ENCODE results near the gene MTCL1.

The MTCL1 gene

GRCh38 chr18:8713691-8714090 is 8.3 kb downstream of the MTCL1 start:
- DNase-seq (ENCODE audit: low read depth in 2 of 2): no peak

DNA sequence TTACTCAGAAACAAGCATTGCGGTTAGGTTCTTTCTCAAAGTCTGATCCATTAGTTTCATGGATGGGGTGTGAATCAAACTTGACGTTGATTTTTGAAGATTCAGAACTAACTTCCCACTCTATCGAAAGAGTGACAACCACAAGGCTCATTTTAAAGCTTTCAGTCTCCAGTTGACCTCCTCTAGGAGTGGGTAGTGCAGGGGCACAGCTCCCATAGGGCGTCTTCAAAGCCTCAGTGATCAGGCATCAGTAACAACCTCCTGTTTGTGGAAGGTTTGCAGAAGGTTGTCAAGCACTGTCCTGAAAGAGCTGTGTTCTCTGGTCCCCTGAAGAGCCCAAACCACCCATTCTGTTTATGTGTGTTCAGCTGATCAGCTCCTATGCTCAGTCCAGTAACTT is 10.2 kb downstream of the MTCL1 start:
- no peak for DNase-seq (ENCODE audit: low read depth in 2 of 2)

DNA sequence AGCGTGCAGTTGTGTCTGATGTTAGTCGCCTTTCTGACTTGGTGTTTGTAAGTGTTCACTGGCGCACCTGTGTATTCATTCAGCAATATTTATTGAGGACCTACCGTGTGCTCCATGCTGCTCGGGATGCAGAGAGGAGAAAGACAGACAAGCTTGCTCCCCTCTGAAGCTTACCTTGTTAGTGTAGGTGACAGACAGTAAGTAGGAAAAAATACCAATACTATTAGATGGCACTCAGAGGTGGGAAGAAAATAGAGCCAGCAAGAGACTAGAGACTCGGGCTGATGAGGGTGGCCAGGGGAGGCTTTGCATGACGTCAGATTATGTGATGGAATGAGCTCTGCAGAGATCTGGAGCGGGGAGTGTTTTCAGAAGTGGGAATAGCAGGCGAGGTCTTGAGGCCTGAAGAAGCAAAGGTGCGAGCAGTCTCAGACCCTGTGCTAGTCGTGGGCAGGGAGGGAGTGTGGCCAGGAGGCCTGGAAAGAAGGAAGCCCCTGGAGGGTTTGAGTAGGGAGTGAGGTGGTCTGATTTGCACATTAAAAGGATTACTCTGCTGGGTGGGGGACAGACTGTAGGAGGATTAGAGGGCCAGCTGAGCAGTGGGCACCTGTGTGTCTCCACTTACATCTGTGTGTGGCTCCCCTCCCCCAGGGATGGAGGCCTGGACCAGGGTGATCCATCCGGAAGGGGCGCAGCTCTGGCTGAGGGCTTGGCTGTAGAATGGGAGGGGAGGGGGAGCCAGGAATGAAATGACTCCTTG is 11.8 kb downstream of the MTCL1 start:
- no peak for DNase-seq (ENCODE audit: low read depth in 2 of 2)

GRCh38 chr18:8718401-8718913 is 13.1 kb downstream of the MTCL1 start:
- DNase-seq (ENCODE audit: low read depth in 2 of 2): no peak

DNA sequence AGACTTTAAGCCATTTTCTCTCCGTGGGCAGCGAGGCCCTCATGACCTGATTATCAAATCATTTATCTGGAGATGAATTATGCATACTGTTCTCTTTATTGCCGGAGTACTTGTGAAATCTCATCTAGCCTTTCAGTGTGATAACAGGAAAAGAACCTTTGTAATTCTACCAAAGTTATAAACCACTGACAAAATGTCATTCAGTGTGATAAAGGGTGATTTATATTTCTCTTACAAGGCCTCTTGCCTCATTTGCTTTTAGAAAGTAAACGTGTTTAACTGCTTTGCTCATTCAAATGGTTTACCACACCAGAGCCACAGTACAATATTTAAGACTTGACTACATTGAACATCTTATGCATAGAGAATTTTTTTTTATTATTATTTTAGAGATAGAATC is 13.8 kb downstream of the MTCL1 start:
- DNase-seq (ENCODE audit: low read depth in 2 of 2): no peak

DNA sequence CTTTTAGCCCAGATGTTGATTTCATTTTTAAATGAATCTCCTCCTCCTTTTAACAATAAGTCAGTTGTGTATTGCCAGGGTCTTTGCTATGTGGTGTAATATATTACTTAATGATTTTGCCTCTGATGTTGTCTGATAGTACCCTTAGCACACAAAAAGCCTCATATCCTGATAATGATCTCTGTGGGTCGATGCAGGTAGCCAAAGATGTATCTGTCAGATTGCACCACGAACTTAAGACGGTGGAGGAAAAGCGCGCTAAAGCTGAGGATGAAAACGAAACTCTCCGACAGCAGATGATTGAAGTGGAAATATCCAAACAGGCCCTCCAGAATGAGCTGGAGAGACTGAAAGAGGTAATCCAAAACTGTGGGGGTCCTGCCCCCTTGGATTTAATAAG is 14.8 kb downstream of the MTCL1 start:
- no peak for DNase-seq (ENCODE audit: low read depth in 2 of 2)

GRCh38 chr18:8721094-8721669 is 15.8 kb downstream of the MTCL1 start:
- DNase-seq (ENCODE audit: low read depth in 2 of 2): no peak

GRCh38 chr18:8721716-8722115 is 16.4 kb downstream of the MTCL1 start:
- no peak for DNase-seq (ENCODE audit: low read depth in 2 of 2)

DNA sequence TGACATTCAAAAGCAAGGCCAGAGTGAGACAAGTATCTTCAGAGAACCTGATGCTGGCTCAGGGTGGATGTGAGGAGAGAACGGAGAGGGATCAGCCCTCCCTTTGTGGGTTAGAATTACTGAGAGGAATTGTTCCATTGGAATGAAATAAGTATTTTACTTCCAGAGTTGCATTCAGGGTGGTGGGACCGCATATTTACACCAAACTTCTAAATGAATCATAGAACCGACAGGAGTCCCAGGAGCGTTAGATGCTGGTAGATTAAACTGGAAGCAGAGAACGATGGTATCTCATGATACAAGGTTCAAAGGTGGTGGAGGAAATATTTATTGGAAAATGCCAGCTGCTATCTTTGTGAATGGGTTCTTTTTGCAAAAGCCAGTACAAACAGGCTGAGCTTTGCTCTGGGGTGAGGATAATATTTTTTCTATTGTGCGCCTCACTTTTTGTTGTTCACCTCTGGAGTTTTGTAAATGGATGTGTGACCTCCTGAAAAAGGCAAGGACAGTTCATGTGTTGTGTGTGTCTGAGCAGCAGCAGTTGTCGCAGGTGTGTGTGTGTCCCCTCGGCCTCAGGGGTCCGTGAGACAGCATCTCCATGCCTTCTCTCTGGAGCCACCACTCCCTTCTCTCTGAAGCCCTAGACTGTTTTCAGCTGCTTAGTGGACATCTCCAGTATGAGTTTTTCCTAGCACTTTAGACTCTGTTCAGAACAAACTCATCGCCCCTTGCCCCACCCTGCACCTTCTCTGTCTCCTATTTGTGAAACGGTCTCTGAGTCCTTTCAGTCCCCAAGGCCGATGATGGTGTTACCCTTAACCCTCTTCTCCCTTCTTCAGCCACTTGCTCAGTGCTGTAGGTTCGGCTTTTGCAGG is 17.8 kb downstream of the MTCL1 start:
- no peak for DNase-seq (ENCODE audit: low read depth in 2 of 2)

GRCh38 chr18:8724452-8724851 is 19.1 kb downstream of the MTCL1 start:
- DNase-seq (ENCODE audit: low read depth in 2 of 2): no peak

- DNase-seq (ENCODE audit: low read depth in 2 of 2): no peak
Measured at GRCh38 chr18:8726281-8726680, 20.9 kb downstream of the MTCL1 start.

- DNase-seq (ENCODE audit: low read depth in 2 of 2): no peak
Measured at GRCh38 chr18:8726963-8727705, 21.8 kb downstream of the MTCL1 start.

DNA sequence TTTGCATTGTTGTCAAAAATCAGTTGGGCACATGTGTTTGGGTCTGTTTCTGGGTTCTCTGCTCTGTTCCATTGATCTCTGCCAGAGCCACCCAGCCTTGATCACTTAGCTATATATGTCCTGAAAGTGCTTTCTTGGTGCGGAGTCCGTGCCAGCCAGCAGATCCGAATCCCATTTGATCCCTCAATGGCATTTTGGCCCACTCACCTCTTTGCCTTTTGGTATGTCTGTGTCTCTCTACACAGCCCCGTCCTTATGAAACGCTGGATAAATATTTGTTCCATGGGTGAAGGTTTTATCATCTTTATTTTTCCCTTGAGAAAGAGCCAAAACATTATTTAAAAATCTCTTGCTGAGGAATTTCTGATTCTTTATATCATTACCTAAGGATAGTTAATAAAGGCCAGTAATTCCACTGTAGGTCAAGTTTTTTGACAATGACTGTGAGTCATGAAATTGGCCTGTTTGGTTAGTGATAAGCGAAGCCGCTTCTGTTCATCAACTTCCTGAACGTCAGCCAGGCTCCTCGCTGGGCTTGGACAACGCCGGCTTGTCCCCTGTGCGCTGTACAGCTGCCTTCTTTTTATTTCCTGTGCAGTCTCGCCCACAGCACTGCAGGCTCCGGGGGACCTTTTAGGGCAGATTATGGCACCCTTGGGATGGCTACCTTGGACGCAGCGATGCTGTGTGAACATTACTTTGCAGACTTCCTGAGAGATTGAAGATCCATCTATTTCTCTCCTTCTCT is 24.9 kb downstream of the MTCL1 start:
- no peak for DNase-seq (ENCODE audit: low read depth in 2 of 2)

- no peak for DNase-seq (ENCODE audit: low read depth in 2 of 2)
Measured at GRCh38 chr18:8732442-8733360, 27.3 kb downstream of the MTCL1 start.

DNA sequence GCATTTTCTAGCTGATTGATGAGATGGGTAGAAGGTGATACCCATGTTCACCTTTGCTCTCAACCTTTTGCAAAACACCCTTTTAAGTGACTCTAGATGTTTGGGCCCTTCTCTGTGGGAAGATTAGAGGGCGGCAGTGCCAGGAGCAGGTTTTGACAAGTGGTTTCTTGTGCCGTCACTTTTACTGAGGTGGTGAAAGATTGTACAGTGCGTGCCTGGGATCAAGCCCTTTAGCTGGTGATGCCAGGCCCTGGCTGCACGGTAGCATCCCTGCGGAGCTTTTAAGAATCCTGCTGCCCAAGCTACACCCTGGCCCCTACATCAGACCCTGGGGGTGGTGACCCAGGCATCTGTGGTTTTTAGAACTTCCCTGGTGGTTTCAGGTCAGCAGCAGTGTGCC is 29.1 kb downstream of the MTCL1 start:
- no peak for DNase-seq (ENCODE audit: low read depth in 2 of 2)

DNA sequence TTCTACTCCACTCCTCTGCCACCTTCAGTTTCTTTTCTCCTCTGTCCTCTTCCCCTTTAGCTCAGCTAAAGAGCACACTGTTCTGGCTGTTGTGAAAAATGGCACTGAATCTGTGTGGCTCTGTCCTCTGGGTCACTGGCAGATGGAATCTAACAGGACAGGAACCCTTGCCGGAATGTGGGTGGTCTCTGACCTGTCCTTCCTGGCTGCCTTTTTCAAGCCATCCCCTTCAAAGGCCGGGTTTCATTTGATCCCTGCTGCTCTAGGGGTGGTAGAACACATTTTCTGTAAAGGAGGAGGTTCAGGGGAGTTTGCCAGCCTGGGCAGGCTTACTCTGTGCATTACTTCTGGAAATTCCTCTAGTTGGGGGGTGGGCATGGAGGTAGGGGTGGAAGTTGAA is 29.9 kb downstream of the MTCL1 start:
- DNase-seq (ENCODE audit: low read depth in 2 of 2): no peak

DNA sequence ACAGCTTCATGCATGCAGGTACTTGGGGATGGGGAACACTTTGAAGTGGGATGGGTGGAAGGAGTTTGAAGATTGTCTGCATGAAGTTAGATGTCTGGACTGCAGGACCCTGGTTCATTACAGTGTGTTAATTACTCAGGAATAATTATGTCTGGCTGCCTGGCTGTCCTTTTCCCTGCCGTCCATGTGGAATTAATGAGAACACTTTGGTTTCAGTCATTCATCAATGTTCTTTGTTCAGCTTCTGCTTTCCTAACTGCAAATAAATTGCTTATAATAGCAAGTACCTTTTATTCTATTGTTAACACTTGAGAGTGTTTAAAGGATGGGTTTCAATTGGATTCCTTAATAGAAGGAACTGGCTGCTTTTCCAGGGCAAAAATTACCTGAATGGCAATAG is 35.8 kb downstream of the MTCL1 start:
- no peak for DNase-seq (ENCODE audit: low read depth in 2 of 2)

GRCh38 chr18:8741532-8741931 is 36.2 kb downstream of the MTCL1 start:
- DNase-seq (ENCODE audit: low read depth in 2 of 2): no peak

- DNase-seq (ENCODE audit: low read depth in 2 of 2): no peak
Measured at GRCh38 chr18:8742387-8743361, 37.3 kb downstream of the MTCL1 start.
